Measurements from ENCODE around the gene EXOSC1.
"Not testable (repeated sequence)": the region's sequence is repeated elsewhere in the genome, so short reads cannot be mapped to it uniquely, and the experiment has no call there.

EXOSC1 gene

DNA sequence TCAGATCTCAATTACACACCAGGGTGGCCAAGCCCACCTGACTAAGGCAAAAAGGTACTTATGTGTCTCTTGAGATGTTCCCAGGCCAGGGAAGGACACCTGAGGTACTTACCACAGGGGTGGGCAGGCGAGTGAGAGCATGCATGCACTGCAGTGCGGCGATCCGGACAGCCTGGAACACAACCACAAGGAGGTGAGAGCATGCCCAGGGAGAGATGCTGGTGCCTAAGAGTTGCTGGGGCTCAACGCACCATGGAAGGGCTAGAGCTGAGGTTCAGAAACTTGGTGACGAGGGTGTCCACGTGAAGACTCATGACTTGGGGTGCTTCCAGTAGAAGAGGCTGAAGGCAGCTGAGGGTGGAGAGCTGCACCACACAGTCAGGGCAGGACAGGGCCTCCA is 13.3 kb upstream of the EXOSC1 start:
- DNase-seq (ENCODE audit: low read depth in 2 of 2): no peak

DNA sequence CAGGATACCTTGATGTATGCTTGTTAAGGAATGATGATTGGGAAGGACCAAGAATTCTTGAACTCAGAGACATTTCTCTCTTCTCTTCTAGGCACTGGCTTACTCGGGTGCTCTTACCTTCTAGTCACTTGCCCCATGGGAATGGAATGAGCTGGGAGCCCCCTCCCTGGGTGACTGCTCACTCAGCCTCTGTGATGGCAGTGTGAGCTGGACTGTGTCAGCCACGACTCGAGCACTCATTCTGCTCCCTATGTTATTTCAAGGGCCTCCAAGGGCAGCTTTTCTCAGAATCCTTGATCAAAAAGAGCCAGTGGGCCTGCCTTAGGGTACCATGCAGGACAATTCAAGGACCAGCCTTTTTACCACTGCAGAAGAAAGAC is 10.9 kb upstream of the EXOSC1 start:
- DNase-seq (ENCODE audit: low read depth in 2 of 2): no peak

DNA sequence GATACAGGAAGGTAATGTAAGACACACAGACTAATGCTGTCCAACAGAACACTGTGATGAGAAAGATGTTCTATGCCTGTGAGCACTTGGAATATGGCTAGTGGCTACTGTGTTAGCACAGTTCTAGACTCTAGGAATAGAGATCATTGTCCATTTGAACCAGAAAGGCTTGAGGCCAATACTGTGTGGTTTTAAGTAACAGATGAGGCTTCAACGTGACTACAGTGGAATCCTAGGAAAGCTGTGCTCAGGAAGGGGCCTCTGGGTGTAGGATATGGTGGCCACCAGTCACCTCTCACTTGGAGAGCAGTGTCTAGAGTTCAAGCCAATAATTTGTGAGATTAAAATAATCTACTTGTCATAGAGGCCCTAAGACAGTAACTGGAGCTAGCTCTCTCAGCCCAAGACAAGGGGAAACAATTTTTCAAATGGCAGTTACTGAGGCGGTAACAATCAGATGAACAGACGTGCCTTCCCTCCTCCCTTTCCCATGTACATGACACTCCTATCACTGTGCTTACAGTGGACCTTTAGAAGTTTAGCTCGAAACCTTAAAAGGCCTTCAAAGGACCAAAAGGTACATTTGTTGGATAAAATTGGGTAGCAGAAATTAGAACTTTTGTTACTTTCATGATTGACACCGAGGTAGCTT is 10.4 kb upstream of the EXOSC1 start:
- no peak for DNase-seq (ENCODE audit: low read depth in 2 of 2)

DNA sequence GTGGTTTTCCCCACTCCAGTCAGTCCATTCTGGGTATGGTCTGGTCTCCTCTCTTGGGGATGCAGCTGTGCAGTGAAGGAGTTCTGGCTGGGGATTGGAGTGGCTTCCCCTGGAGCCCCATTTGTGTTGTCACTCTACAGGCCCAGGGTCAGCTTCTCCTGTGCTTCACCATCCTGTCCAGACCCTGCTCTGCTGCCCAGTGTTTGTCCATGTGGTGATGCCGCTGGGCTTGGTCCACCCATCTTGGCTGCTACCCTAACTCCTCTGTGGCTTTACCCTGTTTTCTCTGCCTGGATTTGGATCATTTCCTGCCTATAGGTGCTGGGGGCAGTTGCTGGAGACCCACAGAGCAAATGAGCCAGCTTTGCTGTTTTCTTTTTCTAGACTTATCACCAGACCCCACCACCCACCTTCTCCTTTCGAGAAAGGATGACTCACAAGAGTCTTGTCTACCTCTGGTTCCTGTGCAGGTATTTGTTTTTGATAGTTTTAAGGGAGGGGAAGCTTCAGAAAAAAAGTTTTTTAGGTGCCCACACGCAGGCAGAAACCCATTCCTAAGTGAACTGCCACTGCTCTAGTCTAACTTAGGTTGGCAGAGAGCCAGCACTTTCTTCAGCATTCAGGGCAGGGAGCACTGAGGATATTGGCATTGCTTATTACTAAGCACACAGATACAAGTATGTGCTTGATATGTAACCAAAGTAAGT is 8.7 kb upstream of the EXOSC1 start:
- peak in 1 of 2 donors; percentile 15 for DNase-seq (ENCODE audit: low read depth in 2 of 2)

DNA sequence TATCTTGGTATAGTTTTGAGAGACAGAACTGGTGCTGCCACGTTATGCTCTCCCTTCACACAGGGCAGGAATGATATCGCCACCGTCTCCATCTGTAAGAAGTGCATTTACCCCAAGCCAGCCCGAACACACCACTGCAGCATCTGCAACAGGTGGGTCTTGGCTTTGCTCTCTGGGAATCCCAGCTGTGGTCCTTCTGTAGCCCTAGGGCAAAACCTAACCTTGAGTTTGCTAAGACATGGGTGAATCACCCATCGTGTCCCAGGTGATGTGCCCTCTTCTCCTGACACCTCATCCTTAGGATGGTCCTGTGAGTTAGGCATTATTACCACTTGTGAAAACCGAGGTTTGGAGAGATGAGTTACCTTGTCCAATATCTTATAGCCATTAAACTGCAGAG is 6.5 kb upstream of the EXOSC1 start:
- DNase-seq (ENCODE audit: low read depth in 2 of 2): no peak

DNA sequence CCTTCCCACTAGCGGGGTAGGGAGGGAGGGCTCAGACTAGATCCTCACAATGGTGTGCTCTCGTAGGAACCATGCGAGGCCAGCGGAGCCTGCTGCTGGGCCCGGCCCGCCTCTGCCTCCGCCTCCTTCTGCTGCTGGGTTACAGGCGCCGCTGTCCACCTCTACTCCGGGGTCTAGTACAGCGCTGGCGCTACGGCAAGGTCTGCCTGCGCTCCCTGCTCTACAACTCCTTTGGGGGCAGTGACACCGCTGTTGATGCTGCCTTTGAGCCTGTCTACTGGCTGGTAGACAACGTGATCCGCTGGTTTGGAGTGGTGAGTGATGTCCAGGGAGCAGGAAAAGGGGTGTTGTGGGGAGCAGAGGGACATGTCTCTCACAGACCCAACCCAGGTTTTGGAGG is 5.8 kb upstream of the EXOSC1 start:
- DNase-seq (ENCODE audit: low read depth in 2 of 2): no peak

DNA sequence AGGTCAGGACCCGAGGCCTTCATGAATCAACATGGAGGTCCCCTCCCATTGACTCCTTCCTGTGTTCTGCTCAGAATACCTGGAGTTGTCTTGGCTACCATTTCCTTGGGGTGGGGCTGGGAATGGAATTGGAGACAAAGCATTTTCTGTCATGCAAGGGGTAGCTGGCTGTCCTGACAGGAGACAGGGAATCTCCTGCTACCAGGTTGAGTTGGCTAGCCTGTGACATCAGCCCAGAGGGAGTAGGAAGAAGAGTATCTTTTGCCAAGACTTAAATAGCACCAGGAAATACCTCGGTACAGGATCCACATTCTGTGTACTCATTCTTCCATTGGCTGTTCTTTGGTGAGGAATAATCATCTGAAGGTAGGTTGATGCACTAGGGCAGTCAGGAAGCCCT is 5.0 kb upstream of the EXOSC1 start:
- DNase-seq (ENCODE audit: low read depth in 2 of 2): no peak

DNA sequence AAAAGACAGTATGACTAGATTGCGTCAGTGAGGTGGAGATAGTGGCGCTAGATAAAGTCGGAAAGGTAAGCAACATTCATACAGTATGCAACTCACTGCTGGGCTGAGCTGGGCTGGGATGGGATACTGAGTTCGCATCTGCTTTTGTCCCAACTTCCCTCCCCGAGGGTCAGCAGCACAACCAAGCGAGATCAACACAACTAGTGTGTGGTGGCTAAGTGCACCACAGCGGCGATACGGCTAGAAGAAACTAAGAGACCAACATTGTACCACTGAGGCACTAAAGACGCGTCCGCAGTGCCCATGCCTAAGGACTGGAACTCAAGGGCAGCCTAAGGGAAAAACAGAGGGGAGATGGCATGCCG is 467 bp downstream of the EXOSC1 start:
- no peak for DNase-seq (ENCODE audit: low read depth in 2 of 2)

DNA sequence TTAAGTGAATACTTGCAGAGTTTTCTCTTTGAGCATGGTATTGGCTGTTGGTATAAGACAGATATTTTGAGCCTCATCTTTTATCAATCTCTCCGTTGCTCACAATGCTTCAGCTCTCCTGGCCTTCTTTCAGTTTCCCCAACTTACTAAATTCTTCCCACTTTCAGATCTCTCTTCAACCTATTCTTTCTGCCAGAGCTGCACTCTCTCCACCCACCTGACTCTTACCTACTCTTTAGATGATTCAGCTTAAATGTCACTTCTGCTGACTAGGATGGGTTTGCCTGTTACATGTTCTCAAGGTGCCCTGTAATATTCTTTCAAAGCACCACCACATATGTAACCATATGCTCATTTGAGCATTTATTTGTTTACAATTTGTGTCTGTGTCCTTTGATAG is 1.6 kb downstream of the EXOSC1 start:
- no peak for DNase-seq (ENCODE audit: low read depth in 2 of 2)

DNA sequence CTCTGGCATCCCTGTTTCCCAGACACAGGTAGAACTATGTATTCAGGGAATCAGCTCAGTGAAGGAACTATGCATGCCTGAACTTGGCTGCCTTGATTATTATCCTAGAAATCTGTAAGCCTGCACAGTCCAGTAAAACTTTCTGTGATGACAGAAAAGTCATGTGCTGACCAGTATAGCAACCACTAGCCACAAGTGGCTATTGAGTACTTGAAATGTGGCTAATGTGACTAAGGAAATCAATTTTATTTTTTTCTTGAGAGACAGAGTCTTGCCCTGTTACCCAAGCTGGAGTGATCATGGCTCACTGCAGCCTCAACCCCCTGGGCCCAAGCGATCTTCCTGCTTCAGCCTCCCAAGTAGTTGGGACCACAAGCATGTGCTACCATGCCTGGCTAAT is 3.5 kb downstream of the EXOSC1 start:
- DNase-seq (ENCODE audit: low read depth in 2 of 2): no peak

DNA sequence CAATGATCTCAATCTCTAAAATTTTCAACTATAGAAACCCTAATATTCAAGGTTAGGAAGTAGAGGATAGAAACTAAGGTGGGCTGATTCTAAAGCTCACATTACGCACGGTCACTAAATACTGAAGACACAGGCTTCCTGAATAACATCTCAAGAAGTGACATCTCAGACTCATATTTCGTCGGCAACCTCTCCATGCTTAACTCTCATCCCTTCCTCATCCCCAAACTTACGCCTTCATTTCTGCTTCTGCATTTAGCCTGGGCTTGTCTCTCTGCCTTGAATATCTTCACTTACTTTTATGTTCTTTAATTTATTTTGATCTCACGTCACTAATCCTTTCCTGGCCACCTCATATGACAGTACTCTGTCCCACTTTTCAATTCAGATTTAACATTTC is 10.6 kb downstream of the EXOSC1 start:
- no peak for DNase-seq (ENCODE audit: low read depth in 2 of 2)

DNA sequence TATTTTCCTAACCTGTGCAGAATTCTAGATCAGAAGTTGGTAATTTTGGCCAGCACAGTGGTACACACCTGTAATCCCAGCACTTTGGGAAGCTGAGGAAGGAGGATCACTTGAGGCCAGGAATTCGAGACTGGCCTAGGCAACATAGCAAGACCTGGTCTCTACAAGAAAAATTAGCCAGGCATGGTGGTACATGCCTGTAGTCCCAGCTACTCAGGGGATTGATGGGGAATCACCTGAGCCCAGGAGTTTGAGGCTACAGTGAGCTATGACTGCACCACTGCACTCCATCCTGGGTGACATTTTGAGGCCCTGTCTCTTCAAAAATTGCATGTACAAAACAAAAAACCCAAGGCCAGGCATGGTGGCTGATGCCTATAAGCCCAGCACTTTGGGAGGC is 11.2 kb downstream of the EXOSC1 start:
- no peak for DNase-seq (ENCODE audit: low read depth in 2 of 2)

DNA sequence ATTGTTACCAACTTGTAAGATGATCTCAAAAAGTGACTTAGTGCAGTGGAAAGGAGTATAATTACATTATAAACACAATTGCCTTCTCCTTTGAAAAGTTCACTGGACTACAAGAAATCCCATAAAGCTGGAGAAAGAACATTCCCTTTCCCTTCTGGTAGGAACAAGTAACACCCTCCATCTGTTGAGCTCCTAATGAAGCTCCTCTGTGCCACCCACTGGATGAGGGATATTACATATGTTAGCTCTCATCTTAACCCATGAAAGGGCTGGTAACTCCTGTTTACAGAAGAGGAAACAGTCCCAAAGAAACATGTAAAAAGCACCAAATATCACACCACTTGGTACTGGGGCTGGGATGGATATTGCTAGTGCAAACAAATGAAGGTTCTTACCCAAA is 11.8 kb downstream of the EXOSC1 start:
- no peak for DNase-seq (ENCODE audit: low read depth in 2 of 2)

DNA sequence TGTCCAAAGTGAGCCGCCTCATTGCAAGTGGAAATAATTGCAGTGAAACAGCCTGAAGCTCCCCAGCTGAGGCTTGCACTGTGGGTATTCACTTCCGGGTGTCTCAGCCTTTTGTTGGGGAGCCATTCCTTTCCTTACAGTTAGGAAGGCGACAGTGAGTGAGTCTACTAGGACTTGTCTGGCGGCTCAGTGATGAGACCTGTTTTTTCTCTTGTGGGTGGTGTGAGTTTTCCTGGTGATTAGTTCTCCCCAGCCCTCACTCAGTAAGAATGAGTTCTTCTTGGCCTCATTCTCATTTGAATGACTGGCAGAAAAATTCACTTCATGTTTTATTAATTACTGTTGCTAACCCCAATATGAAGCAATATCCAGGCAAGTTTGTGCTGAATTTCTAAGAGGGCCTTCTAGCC is 17.2 kb downstream of the EXOSC1 start:
- no peak for DNase-seq (ENCODE audit: low read depth in 2 of 2)

DNA sequence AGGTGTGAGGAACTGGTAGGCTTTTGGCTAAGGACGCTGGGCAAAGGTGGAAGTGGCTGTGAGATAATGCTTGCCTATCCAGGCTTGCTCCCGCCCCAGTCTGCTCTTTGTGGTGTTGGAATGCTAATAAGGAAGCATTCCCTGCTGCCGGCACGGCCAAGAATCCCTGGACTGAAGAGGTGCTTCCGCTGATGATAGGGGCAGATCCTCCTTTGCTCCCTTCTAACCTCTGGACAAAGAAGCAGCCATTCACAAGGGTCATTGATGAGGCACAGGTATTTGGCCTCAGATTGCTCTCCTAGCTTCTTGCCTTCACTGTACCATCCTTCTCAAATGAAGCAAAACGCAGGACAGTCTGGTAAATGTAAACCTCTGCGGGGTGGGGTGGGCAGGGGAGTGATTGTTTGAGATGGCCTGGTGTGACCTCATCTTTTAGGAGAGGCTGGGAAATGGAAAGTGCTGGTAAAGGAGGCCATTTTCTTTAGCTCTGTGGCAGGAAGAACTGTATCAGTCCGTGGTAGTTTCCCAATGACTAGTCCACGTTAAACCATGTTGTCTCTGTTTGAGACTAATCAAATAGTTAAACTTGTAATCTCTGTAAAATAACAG is 18.1 kb downstream of the EXOSC1 start:
- no peak for DNase-seq (ENCODE audit: low read depth in 2 of 2)

DNA sequence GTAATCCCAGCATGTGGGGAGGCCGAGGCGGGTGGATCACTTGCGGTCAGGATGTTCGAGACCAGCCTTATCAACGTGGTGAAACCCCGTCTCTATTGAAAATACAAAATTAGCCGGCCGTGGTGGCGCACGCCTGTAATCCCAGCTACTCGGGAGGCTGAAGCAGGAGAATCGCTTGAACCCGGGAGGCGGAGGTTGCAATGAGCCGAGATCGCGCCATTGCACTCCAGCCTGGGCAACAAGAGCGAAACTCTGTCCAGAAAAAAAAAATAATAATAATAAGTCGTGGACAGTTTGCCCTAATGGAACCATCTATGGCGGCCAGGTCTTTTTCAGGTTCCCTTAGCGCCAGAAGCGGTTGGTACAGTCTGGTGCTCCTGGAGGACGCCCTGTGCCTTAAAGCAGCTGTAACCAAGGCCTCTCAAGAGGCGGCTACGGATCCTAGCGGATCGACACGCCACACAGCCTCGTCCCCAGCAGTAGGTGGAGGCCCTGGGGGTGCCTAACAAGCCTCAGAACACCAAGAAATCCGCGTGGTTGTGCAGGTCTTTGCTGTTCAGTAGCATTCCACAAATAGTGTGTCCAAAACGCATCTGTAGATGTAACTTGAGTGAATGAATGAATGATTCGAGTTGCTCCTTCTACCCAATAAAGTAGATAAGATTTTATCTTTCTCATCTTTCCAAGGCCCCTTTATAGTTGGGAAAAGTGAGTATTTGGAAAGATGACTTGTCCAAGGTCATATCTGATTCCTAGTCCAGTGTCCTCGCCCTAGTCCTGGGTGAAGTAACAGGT is 18.8 kb downstream of the EXOSC1 start:
- no peak for DNase-seq (ENCODE audit: low read depth in 2 of 2)

DNA sequence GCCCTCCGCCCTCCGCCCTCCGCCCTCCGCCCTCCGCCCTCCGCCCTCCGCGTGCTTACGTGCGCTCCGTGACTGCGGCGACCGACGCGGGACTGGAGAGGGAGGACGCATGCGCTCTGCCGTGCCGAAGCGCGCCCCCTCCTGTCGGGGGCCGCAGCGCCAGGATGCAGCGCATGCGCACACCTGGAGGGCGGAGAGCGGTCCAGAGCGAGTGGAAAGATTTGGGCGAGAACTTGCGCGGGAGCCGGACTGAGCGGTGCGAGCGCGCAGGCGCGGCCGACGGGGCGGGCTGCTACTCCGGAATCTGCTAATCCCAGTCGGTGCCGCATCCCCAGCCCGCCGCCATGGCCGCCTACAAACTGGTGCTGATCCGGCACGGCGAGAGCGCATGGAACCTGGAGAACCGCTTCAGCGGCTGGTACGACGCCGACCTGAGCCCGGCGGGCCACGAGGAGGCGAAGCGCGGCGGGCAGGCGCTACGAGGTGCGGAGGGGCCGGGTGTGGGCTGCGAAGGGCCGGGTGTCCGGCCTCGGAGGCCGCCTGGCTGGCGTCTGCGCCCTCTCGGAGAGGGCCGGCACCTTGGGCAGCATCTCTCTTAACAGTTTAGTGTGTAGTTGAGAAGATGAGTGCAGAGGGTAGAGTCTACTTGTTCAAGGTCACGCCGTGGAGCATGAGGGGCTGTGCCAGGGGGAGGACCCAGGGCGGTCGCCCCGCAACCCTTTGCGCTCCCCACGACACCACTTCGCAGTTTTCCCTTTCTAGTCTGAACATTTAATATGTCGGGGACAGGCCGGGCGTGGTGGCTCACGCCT is 19.6 kb downstream of the EXOSC1 start, which contains the start of gene PGAM1:
TSS of gene PGAM1 (plus strand) at position 228 of the 812 bp plus-strand sequence. CDS start at position 345, 117 bp downstream.
- peak; percentile 89 to 95 for DNase-seq (ENCODE audit: low read depth in 2 of 2)

DNA sequence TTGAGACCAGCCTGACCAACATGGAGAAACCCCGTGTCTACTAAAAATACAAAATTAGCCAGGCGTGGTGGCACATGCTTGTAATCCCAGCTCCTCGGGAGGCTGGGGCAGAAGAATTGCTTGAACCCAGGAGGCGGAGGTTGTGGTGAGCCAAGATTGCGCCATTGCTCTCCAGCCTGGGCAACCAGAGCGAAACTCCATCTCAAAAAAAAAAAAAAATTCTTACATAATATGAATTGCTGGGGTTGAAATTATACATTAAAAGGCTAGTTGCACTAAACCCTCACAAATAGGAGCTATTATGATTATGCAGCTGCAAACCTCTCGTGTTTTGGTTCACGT is 22.1 kb downstream of the EXOSC1 start:
- DNase-seq (ENCODE audit: low read depth in 2 of 2): not testable (repeated sequence)

DNA sequence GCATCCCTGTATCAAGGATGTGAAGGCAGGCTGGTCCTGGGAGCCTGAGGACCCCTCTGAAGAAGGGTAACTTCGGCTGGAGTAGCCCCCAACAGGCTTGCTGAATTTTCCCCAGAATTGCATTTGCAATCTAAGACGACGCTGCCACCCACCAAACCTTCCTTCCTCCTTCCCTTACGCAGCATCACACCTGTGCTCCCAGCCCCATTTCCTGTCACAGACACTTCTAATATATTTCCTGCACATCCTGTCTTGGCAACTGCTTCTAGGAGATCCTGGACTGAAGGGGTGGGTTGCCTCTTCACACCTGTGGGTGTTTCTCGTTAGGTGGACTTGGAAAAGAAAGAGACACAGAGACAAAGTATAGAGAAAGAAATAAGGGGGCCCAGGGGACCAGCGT is 29.2 kb downstream of the EXOSC1 start:
- DNase-seq (ENCODE audit: low read depth in 2 of 2): no peak

DNA sequence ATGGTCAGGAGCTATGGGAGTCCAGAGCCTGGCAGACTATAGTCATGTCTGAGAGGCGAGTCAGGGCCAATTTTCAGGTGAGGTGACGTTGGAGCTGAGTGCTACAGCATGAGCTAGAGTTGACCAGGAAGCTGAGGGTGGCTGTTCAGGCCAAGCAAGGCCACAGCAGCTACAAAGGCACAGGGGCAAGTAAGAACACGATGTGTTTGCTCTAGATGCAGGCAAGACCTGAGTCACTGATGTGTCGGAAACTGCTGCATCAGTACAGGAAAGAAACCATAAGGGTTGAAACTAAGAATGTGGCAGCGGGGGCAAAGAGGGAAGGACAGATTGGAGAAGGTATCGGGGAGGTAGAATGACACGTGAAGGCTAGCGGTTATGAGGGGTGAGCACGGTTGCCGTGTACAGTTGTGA is 32.9 kb downstream of the EXOSC1 start:
- DNase-seq (ENCODE audit: low read depth in 2 of 2): no peak

DNA sequence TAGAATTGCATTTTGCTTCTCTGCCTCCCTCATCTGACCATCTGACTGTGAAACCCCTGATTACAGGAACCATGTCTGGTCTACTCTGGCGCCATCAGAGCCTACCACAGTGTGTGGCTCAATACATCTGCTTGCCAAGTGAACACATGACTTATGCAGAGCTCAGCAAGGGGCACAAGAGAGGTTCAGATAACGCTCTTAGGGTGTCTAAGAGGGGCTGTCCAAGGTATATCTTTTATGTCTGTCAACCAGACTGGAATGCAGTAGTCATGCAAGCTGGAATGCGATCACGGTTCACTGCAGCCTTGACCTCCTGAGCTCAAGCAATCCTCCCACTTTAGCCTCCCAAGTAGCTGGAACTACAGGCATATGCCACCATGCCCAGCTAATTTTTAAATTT is 34.4 kb downstream of the EXOSC1 start:
- no peak for DNase-seq (ENCODE audit: low read depth in 2 of 2)

DNA sequence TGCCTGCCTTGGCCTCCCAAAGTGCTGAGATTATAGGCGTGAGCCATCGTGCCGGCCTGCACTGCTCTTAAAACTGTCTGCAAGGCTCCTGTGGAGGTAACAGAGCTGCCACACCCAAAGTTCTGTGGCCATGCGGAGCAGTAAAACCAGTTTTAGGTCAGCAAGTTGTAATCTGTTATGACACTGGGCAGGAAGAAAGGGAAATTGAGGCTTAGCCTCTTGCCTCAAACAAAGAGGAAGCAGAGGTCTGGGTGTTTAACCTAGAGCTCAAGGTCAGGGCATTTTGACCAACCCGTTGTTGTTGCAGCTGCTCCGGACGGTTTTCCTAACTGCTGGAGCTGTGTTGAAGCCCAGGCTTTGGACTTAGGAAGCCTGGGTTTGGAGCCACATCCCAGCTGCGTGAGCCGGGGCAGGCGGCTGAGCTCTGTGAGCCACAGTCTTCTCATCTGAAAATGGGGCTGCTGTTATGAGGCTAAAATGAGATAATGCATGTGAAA is 37.3 kb downstream of the EXOSC1 start:
- DNase-seq (ENCODE audit: low read depth in 2 of 2): no peak
